ENCODE measurements around the gene WDR83.

GRCh38 chr19:12629215-12629614 is 37.4 kb upstream of the WDR83 start:
- TF ChIP-seq CTCF (IDR thresholded peaks at IDR 0.05 in 4 of 5, conservative IDR thresholded peaks at IDR 0.05 in 1 of 5), result no peak
- TF ChIP-seq POLR2A (IDR thresholded peaks at IDR 0.05), result no peak

Measured in gastrocnemius medialis (tissue), 4 donors.